ENCODE data around the gene ABCC2.

Gene ABCC2

GRCh38 chr10:99770408-99771045 lies 11.9 kb upstream of the ABCC2 start:
- H3K4me3 ChIP-seq (ENCODE audit: low read length) = no peak overlapping the region
- TF ChIP-seq CTCF (conservative IDR thresholded peaks at IDR 0.05; ENCODE audit: low read length) = no peak

DNA sequence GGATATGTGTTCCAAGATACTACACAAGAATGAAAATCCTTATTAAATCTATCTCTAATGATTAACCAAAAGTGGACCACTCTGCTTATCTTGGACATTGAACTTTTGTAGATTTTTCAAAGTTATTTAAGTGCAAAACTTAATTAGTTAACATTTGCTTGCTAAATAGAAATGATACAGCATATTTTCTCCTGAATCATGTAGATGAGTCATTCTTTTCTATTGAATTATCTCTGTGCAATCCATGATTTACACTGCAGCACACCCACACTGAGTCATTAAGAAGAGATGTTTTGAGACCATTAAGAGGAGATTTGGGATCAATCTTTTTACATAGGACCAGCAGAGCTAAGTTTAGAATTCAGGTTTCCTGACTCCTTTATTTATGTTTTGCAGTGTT lies 6.6 kb upstream of the ABCC2 start:
- no peak for TF ChIP-seq CTCF (conservative IDR thresholded peaks at IDR 0.05; ENCODE audit: low read length)
- no peak overlapping the region for H3K4me3 ChIP-seq (ENCODE audit: low read length)
- peak; percentile 87 for DNase-seq (ENCODE audit: low read depth)

More at GRCh38 chr10:99770408-99771045, 11.9 kb upstream of the ABCC2 start:
- no peak for DNase-seq (ENCODE audit: low read depth)

DNA sequence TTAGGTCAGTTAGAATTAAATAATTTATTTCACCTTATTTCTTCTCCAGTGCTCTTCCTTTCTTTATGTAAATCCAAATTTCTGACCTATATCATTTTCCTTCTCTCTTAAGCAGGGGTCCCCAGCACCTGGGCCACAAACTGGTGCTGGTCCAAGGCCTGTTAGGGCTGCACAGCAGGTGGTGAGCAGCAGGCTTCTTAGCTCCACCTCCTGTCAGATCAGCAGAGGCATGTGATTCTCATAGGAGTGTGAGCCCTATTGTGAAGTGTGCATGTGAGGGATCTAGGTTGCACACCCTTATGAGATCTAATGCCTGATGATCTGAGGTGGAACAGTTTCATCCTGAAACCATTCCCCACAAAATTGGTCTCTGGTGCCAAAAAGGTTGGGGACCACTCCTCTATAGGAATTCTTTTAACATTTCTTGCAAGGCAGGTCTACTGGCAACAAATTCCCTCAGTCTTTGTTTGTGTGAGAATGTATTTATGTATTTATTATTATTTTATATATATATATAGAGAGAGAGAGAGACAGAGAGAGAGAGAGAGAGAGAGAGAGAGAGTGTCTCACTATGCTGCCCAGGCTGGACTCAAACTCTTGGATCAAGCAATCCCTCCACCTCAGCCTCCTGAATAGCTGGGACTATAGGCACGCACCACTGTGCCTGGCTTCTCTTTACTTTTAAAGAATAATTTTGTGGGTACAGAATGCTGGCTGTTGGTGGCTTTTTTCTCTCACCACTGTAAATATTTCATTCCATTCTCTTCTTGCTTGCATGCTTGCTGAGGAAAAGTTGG lies 4.3 kb upstream of the ABCC2 start:
- no peak overlapping the region for H3K4me3 ChIP-seq (ENCODE audit: low read length)

DNA sequence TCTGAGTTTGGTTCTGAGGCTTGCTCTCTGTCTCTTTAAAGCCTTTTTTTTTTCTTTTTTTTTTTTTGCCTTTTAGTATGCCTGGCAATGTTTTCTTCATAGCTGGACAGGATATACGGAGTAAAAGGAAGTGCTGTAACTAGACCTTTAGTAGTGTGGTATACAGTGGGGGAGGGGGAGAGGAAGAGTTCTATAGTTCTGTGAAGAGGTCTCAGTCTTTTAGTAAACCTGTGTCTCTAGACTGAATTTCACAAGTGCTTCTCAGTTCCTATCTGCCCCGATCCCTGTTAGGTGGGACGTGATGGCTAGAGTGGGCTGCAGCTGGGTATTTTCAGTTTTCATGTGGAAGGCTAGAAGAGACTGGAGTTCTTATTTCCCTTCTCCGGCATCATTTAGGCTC lies 3.1 kb upstream of the ABCC2 start:
- DNase-seq (ENCODE audit: low read depth) = peak; percentile 74
- peak overlapping the region; percentile 28 for H3K4me3 ChIP-seq (ENCODE audit: low read length)

More for the DNA sequence above, 4.3 kb upstream of the ABCC2 start:
- no peak for DNase-seq (ENCODE audit: low read depth)
- no peak for TF ChIP-seq CTCF (conservative IDR thresholded peaks at IDR 0.05; ENCODE audit: low read length)

GRCh38 chr10:99781734-99782429 lies 558 bp upstream of the ABCC2 start:
- H3K4me3 ChIP-seq (ENCODE audit: low read length) = no peak overlapping the region

More for the DNA sequence above, 3.1 kb upstream of the ABCC2 start:
- TF ChIP-seq CTCF (conservative IDR thresholded peaks at IDR 0.05; ENCODE audit: low read length) = no peak

DNA sequence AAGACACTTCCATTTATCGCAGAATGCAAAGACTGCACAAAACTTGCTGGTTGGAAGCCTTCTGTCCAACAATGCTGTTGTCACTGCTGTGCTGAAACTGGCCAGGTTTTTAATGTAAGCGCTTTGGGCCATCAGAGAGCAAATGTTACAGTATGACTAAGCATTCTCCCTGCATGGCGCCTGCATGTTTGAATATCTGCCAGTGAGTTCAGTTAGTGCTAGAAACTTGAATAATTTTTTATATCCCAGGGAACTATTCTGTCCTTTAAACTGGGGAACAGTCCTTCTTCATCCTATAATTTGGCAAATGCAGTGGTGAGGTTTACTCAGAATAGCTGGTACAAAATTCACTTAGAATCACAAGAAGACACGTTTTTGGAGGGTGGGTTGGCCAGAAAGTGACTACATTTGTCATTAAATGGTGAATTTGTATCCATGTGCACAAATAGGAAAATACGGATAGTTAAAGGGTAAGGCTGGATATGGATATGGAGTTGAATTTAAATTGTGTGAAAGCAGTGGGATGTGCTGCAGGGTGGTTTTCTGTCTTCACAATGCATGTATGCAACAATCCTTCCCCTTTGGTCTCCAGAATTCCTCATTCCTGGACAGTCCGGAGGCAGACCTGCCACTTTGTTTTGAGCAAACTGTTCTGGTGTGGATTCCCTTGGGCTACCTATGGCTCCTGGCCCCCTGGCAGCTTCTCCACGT lies 1.7 kb downstream of the ABCC2 start:
- no peak for TF ChIP-seq CTCF (conservative IDR thresholded peaks at IDR 0.05; ENCODE audit: low read length)
- H3K4me3 ChIP-seq (ENCODE audit: low read length) = no peak overlapping the region
- peak; percentile 79 for DNase-seq (ENCODE audit: low read depth)

More at GRCh38 chr10:99781734-99782429, 558 bp upstream of the ABCC2 start:
- TF ChIP-seq CTCF (conservative IDR thresholded peaks at IDR 0.05; ENCODE audit: low read length) = no peak
- DNase-seq (ENCODE audit: low read depth) = no peak

Data from AG10803 (cell line).